Glomerular visceral epithelial cell (primary cell): ENCODE data around the gene CDC27.
"Not testable (repeated sequence)": the region's sequence is repeated elsewhere in the genome, so short reads cannot be mapped to it uniquely, and the experiment has no call there.

Experiments
- DNase-seq: peaks from one replicate; pipeline ENCODE4 v3.0.0-alpha.2; 2016; ENCODE audit errors: extremely low spot score

CDC27 gene

DNA sequence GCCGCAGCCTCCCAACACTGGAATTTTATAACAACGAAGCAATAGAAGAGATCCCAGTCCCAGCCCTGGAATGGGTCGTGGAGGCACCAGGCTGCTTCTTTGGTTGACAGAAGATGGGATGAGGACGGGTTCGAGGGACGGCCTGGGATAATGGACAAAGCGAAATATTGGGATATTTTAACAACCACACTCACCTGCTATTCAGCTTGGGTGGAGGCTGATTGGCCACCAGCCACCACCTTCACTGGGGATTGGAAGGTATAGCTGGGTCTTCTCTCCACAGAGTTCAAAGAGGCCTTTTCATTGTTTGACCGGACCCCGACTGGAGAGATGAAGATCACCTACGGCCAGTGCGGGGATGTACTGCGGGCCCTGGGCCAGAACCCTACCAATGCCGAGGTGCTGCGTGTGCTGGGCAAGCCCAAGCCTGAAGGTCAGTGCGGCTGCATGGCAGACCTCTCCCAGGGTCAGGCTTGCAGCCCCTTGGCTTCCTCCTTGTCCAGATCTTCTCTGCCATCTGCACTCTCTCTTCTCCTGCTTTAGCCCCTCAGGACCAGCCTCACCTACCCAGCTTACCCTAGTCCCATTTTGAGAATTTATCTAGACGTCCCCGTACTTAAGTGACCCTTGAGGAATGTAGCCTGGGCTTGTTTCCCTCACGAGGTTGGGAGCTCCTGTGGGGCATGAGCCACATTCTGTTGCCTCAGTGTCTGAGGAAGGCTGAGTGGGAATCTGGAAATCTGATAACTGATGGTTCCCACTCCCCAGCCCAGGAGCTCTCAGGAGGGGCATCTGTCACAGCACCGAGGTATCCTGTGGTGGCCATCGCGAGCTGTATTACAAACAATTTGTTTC is 30.8 kb upstream of the CDC27 start:
- no peak for DNase-seq

DNA sequence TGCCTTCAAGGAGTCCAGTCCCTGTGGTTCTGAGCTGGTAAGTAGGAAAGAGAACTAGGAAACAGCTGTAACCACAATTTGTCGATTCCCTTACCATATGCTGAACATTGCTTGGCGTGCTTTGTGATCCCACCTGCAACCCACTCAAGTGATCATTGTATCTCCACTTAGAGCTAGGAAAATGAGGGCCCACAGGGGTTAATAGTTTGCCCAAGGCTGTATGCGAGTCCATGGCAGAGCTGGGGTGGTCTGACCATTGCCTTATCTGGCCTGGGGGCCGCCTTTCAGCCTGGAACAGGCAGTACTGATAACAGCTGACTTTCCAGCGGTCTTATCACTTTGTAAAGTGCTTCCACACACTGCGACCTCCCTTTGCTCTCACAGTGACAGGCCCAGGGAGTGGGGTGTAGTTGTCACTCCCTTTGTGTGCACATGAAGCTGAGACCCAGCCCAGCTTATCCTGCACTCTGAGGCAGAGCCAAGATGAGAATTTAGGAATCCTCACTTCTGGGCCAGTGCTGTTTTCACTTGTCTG is 29.9 kb upstream of the CDC27 start:
- no peak for DNase-seq

DNA sequence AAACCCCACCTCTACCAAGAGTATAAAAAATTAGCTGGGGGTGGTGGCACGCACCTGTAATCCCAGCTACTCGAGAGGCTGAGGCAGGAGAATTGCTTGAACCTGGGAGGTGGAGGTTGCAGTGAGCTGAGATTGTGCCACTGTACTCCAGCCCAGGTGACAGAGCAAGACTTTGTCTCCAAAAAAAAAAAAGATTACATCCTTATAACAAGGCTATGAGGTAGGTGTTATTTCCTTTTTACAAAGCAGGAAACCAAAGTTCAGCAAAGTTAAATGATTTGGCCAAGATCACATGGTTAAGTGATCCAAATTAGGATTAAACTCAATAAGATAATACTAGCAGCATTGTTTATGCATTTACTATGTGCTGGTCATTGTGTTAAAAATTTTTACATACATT is 28.2 kb upstream of the CDC27 start:
- not testable (repeated sequence) for DNase-seq

DNA sequence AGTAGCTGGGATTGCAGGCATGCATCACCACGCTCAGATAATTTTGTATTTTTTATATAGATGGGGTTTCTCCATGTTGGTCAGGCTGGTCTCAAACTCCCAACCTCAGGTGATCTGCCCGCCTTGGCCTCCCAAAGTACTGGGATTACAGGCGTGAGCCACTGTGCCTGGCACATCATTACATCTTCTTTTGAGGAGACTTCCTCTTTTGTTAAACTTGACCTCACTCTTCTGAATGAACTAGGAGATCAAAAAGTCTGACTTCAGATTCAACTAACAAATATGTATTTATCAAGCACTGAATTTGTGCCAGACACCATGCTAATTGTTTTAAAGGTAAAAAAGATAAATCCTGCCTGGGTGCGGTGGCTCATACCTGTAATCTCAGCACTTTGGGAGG is 27.7 kb upstream of the CDC27 start:
- not testable (repeated sequence) for DNase-seq

DNA sequence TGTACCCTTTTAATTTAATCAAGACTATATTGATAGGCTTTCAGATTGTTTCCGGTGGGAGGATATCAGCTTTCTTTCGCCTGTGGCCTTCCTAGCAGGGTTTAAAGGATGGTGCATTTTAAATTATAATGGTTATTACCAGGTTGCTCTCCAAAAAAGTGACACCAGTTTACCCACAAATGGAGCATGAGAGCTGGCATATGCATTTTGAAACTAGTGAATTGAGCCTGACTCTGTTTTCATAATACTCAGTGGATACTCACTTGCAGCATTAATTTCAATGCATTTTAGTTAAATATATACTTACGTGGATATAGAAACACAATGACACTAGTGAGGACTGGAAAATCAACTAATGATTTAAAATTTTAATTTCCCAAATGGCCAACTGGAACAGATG is 25.8 kb upstream of the CDC27 start:
- no peak for DNase-seq

DNA sequence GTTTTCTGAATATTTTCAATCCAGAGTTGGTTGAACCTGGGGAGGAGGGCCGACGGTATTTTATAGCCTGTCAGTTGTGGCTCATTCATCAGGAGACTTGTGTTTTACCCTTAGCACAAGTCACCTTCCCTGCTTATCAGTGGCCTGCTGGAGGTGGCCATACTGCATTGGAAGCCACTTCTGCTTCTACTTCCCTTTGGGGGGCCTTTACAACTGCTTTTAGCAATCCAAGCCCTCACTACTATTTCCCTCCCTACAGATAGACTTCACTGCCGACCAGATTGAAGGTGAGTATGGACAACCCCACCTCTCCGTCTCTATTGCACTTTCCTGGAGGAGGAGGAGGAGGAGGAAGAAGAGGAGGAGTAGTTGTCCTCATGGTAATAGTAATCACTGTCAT is 24.4 kb upstream of the CDC27 start:
- no peak for DNase-seq

DNA sequence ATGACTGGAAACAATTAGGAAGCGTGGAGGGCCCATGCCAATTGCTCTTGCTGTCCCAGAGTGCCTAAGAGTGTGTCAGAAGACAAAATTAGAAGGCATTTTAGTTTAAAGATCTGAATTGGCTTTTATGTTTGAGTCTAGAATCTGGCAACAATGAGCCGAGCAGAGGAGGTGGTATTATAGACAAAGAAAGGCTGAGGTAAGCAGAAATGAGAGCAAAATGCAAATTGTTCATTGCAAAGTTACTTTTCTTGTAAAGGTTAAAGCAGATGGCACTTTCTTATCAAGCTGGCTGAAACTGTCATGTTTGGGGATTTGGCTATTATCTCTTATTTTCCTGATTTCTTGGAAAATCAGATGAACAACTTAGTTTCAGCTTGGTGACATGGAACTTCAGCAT is 23.4 kb upstream of the CDC27 start:
- no peak for DNase-seq

DNA sequence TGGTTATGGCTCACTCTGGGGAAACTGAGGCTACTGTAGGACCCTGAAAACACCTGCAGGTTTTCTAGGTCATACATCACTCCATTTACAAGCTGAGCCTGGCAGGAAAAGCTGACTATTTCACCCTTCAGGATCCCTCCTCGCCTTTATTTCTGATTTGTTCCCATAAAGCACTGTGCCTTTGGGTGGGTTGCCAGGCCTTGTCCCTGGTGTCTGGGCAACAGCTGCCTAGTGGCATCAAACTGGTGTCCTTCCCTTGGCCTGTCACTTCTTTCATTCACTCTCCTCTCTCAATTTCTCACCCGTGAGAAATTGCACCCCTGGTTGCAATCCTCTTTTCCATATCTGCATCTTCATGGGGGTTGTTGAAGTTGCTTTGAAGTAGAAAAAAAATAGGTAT is 21.7 kb upstream of the CDC27 start:
- no peak for DNase-seq

DNA sequence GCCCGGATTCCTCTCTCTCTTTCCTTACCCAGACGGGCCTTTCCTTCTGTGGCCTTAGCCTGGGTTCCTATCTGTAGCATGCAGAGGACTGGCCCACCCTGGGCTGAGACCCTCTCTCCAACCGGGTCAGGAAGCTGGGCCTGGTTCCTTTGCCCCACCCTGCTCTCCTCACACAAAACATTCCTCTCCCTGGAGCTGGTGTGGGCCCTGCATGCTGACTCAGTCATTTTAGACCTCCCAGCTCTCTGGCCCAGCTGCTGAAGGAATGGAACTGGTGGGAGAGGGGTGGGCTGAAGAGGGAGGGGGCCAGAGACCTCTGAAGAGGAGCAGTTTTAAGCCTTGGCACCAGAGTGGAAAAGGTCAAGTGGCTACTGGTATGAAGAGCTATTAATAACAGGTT is 21.0 kb upstream of the CDC27 start:
- no peak for DNase-seq

DNA sequence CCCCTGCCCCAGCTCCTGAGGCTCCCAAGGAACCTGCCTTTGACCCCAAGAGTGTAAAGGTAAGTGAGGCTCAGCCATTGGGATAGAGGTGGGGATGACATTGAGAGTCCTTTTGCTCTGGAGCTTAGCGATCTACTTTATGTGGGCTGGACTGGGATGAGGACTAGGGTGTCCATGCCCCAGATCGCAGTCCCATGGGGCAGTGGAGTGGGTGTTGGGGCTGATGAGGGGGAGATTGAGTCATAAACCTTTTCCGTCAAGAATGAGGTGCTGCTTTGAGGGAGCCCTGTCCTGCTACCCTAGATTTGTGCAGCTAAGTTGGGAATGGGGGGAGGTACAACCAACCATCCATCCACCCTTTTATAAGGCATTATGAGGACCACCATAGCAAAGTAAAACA is 20.4 kb upstream of the CDC27 start:
- DNase-seq = no peak

DNA sequence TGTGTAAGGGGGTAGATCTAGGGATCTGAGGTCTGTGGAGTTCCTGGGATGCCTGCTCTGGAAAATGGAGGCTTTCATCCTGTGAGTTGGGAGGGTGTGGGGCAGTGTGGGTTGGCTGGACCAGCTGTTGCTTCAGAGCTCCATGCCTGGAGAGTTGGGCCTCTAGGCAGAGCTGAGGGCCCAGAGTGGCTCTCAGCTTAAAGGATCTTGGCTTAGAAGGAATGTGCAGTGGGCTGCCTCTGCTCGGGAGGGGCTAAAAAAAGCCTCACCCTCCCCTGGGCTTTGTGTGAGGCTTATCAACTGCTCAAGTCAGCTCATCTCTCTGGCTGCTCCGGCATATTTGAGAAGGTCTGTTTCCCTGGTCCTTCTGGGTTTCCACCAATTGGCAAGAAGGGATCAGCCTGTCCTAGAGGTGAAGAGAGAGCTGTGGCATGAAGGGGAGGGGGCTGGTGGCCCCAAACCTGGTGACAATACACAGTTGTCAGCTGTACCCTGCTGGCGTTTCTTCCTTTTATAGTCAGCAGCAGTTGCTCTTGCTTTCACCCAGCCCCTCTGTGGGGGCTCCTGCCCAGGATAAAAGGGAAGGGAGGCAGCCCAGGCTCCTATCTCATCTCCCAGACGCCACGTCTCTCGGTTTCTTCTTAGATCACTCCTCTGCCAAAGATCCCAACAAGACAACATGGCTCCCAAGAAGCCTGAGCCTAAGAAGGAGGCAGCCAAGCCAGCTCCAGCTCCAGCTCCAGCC is 19.8 kb upstream of the CDC27 start, which contains the start of gene MYL4:
Gene MYL4, plus strand, starts transcription at position 605 of the 745 bp plus-strand sequence. Its CDS starts 75 bp downstream, at position 680.
- no peak for DNase-seq

DNA sequence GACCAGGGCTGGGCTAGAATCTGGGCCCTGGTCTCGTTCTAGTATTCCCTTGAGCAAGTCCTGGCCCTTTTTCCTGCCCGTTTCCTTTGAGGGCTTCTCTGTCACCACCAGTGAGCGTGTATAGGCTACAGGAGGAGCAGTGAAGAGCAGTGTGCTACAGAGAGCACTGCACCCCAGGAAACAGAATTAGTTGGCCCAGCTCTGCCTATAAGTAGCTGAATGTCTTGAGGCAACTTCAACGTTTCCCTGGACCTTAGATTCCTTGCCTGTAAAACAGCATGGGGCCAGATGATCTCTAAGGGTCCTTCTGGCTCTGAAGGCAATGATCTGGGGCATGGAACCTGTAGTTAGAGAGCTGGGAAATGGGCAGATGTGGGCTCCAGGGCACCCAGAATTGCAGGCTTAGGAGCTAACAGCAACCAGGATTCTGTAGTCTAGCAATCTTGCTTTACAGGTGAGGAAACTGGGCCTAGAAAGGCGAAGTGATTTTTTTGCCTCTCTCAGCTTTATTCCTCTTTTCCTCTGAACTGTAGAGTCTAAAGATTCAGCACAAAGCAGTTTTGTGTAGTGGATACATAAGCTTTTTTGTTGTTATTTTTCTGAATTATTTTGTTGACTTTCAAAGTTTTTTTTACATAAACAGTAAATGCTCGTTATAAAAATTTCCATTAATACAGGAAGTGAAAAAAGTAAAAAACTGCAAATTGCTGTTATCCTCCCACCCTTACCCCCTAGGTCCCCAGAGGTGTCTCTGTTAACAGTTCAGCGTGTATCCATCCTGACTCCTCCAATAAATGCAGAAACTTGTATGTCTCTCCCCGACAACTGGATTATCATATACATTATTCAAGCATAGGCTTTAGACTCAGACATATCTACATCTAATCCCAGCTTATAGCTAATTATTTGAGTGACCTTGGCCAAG is 18.3 kb upstream of the CDC27 start:
- DNase-seq = no peak

DNA sequence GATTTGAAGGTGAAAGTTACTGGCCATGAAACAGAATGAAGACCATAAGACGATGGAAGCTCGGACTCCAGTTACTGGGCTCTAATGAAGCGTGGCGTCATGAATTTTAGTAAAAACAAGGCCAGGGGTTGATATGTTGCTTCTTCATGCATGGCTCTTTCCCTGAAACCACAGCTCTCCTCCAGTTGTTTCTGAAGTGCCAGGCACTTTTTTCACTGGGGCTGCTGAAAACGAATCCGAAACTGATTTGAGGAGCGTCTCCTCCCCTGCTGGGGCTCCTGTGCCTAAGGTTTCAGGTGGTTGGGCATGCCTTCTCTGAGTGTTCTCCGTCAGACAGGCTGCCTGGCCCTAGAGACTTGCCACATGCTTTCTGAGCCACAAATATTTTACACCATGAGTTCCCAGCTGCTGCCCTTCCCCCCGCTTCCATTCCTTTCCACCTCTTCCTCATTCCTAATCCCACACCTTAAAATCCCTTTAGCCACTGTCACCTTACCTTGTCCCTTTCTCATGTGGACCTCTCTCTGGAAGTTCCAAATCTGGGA is 16.4 kb upstream of the CDC27 start:
- DNase-seq = peak; percentile 96

DNA sequence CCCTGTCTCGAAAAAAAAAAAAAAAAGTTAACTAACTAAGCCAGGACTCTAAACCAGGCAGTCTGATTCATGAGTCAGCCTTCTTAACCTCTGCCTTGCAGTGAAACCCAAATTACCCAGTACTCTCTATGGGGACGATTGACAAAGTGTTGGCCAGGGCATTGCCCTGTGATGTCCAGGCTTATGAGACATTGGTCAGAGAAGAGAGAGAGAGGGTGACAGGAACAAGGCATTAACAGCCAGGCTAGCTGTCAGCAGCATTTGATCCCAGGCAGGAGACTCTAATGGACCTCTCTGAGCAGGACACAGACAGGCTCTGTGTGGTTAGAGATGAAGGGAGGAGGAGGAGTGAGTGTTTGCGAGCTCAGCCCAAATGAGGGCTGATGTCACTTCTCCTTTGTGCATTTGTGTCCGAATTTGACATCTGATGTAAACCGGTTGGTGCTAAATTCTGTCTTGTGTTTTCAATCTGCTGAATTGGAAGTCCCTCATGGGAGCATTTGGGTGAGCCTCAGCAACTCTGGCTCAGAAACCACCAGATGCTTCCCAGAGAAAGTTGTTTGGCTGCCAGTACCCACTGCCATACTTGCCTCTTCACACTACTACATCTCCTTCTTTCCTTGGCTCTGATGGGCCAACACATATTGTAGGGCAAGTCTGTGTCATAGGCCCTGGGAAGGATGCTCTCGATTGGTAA is 15.8 kb upstream of the CDC27 start:
- DNase-seq = peak; percentile 61

DNA sequence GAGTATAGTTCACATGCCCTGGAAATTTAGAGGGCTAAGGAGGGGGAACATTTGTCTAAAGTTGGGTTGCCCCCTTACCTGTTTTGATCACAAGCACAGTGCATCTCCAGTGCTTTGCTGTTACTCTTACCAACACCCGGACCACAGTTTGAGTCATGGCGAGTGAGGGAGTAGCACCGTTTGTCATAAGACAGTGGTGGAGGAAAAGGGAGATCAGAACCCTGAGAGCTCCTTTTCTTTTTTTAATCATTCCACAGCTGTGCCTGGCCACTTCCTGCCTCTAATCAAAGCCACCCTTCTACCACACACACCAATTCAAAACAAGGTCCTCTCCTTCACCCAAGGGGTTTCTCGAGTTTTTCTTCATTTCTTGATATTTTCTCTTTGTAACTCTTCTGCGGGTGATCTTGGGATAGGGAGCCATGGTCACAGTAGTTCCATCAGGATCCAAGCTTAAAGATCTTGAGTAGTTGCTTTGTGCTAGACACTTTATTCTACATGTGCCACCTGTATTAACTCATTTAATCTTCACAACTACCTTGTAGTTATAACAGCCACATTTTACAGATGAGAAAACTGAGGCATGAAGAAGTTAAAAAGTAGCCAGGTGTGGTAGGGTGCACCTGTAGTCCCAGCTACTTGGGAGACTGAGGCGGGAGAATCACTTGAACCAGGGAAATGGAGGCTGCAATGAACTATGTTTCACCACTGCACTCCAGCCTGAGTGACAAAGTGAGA is 15.1 kb upstream of the CDC27 start:
- peak; percentile 59 for DNase-seq

DNA sequence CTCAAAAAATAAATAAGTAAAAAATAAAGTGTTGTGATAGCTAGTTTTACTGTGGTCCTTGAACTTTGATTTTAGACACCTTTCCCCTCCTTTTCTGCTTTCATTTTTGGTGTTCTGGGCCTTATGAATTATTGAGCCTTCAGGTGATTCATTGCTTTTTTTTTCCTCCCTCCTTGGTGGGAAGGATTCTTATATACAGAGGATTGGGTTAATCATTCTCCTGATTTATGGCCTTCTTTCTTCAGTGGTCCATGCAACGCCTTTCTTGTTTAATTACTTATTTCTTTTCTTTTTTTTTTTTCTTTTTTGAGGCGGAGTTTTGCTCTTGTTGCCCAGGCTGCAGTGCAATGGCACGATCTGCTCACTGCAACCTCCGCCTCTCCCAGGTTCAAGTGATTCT is 12.1 kb upstream of the CDC27 start:
- DNase-seq = peak; percentile 71

DNA sequence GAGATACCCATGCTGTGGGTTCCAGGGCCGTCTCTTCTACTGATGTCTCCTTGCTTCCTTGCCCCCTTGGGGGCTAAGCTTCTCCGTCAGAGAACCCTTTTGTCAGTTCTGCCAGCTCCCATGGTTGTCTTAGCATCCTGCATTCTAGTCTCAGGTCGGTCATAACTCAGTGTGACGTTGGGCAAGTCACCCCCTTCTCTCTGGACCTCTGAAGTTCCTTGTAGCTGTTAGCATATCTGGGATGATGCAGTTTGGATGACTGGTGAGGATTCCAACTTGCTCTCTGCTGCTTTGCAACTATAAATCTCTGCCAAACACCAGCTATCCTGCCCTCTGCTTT is 11.2 kb upstream of the CDC27 start:
- no peak for DNase-seq

DNA sequence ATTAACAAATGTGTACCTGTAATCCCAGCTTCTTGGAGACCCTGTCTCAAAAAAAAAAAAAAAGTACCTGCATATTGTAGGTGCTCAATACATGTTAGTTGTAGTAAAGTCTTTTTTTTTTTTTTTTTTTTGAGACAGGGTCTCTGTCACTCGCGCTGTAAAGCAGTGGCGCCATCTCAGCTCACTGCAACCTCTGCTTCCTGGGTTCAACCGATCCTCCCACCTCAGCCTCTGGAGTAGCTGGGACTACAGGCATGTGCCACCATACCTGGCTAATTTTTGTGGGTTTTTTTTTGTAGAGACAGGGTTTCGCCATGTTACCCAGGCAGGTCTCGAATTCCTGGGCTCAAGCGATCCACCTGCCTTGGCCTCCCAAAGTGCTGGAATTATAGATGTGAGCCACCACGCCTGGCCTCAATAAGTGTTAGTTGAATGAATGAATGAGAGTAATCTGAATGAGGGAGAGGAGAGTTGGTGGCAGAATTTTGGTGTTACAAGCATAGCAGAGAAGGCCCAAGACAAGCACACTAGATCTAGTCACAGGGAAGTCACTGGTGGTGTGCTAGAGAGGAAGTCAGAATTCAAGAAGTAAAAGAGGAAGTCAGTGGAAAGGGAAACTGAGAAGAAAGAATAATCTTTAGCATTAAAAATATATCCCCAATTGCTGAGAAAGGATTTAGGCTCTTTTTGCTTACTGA is 10.7 kb upstream of the CDC27 start:
- DNase-seq = no peak

DNA sequence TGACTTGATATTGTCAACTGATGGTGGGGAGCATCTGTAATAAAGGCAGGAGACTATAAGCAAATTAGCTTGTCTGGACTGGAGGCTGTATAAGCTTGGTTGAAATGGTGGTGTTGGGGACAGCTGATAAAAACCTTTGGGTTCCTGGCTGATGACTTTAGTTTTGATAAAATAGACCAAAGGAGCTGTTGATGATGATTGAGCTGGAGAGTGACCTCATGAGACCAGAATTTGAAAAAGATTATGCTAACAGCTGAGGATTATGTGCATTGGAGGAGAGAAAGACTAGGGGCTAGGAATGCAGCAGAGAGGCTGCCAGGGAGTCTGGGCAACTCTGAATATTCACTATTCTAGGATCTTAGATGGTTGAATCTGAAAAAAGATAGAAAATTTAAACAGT is 8.7 kb upstream of the CDC27 start:
- DNase-seq = no peak
